Activated T-cell treated with anti-CD3 and anti-CD28 coated beads for 48 hours (primary cell): ENCODE results near the gene CYB561D1.
A peak's percentile ranks its signal among the peaks of the same experiment; 100 is the strongest.

ENCODE experiments used
- DNase-seq: peaks from one replicate; pipeline ENCODE4 v3.0.0-alpha.2; 2020; ENCODE audit warnings: low read depth

Gene CYB561D1

GRCh38 chr1:109481646-109482045 lies 12.2 kb upstream of the CYB561D1 start:
- no peak for DNase-seq

DNA sequence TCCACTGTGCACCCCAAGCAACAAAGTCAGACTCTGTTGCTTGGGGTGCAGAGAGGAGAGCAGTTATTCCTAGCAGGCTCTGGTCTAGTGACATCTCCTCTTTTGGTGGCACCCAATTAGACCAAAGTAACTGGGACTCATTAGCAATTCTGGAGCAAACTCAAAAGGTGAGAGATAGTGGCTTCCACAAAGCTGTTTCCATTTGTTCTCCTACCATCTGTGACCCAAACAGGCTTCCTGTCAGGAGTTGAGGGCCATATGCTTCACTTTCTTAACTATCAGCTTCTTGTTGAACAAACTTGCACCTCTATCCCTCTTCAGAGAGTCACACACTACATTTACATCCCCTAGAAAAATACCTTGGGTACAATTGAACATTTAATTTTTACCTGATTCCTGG lies 11.7 kb upstream of the CYB561D1 start:
- DNase-seq, result no peak

DNA sequence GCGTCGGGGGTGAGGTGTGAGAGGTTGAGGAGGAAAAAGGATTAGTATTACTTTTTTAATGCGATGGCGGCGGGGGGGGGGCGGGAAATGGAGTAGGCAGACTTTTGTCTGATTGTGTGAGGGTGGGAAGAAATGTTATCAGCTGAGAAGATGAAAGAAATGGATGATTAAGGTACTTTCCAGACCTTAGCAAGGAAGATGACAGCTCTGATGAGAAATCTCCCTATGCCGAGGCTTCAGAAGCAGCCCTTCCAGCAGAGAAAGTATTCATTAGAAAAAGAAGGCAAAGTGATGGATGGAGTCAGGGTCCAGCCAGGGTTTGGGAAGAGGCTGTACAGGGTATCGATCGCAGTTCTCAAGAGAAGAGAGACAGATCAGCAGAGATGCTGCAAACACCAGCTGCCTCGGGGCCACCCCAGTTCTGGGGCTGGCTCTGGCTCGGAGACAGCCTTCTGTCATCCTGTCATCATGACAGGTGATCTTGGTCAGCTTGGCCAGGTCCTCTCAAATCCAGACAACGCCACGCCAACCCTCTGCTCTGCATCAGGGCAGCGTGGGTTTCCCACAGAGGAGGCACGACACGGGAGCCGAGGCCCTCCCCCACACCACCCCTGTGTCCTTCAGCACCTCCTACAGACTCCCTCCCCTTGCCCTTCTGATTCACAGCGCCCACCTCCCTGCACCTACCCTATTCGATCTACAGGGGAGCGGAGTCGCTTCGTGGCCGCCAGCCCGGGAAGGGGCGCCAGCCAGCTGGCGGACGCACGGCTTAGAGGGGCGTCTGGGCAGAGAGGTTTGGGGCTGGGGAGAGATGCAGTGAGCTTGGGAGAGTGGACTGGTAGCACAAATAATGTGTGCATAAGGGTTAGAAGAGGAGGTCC lies 10.9 kb upstream of the CYB561D1 start:
- DNase-seq, result no peak

- DNase-seq, result peak; percentile 94
These were observed 10.0 kb upstream of the CYB561D1 start, which contains the start of gene ATXN7L2 for GRCh38 chr1:109483672-109484518. ATXN7L2 (plus strand) TSS chr1:109483905; CDS start chr1:109483954, 49 bp downstream.

DNA sequence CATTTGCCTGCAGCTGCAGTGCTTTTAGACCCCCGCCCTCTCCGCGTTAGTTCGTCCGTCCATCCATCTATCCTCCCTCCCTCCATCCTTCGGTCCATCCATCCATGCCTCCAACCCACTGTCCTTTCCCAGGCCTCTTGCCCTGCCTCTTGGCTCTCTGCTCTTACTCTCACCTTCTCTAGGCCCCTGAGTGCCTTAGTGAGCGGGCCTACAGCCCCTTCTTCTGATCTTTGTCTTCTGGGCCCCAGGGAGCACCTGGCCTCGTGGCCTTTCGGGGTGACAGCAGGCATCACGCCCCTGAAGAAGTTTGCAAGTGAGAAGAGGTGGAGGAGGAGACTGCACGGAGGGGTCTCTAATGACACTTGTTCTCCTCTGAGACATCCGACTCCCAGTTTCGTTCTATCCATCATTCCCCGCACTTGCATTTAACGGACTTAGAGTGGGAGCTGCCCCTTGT lies 9.3 kb upstream of the CYB561D1 start:
- no peak for DNase-seq

GRCh38 chr1:109485001-109485400 lies 8.9 kb upstream of the CYB561D1 start:
- DNase-seq, result no peak

GRCh38 chr1:109487261-109487660 lies 6.6 kb upstream of the CYB561D1 start:
- DNase-seq, result no peak

GRCh38 chr1:109488201-109488600 lies 5.7 kb upstream of the CYB561D1 start:
- no peak for DNase-seq

GRCh38 chr1:109488696-109489095 lies 5.2 kb upstream of the CYB561D1 start:
- no peak for DNase-seq

DNA sequence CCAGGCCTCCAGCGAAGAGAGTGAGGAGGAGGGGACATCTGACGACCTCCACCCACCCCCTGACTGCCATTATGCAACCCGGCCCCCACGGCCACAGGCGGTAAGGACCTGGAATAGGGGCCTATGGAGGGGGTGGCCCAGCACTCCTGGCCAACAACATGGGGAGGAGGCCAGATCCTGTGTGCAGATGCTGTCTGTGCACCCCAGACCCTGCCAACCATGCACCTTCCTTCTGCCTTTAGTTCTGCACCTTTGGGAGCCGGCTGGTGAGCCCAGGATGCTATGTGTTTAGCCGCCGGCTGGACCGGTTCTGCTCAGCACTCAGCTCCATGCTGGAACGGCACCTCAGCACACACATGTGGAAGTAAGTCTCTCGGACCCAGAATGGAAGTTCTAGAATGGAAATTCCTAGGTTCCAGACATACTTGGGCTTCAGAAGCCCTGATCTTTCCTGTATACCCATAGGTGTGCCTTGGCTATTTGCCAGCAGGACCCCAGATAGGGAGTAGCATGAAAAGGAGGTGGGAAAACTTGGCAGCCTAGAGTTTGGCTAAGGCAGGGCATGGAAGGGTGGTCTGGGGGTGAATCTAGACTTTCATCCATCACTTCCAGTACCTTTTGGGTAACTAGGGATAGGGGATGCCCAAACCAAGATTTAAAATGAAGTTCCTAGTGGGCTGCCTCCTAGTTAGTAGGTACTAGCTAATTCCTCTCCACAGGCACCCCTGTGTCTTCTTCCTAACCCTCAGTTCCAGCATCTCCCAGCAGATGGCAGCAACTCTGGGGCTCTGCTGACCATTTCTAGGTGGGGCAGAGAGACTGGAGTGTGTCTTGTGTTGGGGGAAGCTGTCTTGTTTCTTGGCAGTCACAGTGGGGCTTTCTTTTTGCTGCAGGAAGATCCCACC lies 3.6 kb upstream of the CYB561D1 start:
- peak; percentile 57 for DNase-seq

DNA sequence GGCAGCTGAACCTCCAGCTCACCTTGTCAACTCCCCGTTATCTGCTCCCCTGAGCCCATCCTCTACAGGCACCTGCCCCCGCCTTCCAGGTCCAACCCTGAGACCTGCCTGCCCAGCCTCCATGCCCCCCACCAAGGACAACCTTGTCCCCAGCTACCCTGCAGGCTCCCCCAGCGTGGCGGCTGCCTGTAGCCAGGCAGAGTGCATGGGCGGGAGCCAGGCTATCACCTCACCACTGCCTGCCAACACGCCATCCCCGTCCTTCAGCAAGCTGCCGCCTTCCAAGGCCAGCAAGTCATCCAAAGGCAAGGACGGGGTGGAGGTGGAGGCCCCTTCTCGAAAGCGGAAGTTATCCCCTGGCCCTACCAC lies 3.0 kb upstream of the CYB561D1 start:
- no peak for DNase-seq

DNA sequence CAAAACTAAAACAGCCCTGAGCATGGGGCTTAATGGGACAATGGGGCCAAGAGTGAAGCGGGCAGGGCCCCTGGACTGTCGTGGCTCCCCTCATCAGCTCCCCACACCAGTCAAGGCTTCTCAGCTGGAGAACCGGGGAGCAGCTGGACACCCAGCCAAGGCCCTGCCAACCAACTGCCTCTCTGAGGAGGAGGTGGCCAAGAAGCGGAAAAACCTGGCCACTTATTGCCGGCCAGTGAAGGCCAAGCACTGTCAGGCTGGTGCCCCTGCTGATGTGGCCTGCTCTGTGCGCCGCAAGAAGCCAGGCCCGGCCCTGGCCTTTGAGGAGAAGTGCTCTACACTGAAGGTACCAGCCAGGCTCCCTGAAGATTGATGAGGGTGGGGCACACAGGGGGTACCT lies 2.5 kb upstream of the CYB561D1 start:
- DNase-seq, result no peak

- DNase-seq, result no peak
These were observed 1.1 kb upstream of the CYB561D1 start for GRCh38 chr1:109492779-109493178.

DNA sequence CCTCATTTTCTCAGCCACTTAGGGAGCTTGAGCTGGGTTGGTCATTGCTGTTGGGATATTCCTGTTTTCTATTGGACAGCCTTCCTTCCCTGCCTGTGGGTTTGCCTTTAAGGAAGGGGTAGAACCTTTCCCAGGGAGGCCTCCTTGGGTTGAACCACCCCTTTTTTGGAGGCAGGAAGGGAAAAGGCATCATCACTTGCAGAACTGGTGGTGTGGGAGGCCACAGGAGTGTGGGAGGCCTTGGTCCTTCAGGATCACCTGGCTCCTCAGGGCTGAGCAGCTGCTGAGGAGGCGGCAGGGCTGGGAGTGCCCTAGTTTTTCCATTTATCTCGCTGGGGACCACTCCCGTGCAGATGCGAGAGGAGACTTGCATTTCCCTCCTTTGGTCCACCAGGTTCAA lies 667 bp upstream of the CYB561D1 start:
- no peak for DNase-seq

DNA sequence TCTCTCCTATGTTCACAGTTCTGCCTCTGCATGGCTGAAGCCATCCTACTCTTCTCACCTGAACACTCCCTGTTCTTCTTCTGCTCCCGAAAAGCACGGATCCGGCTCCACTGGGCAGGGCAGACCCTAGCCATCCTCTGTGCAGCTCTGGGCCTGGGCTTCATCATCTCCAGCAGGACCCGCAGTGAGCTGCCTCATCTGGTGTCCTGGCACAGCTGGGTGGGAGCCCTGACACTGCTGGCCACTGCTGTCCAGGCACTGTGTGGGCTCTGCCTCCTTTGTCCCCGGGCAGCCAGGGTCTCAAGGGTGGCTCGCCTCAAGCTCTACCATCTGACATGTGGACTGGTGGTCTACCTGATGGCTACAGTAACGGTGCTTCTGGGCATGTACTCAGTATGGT lies 1.8 kb downstream of the CYB561D1 start:
- DNase-seq, result no peak

- DNase-seq, result no peak
These were observed 3.7 kb downstream of the CYB561D1 start for GRCh38 chr1:109497449-109498160.

- DNase-seq, result no peak
These were observed 4.4 kb downstream of the CYB561D1 start for GRCh38 chr1:109498161-109498801.

DNA sequence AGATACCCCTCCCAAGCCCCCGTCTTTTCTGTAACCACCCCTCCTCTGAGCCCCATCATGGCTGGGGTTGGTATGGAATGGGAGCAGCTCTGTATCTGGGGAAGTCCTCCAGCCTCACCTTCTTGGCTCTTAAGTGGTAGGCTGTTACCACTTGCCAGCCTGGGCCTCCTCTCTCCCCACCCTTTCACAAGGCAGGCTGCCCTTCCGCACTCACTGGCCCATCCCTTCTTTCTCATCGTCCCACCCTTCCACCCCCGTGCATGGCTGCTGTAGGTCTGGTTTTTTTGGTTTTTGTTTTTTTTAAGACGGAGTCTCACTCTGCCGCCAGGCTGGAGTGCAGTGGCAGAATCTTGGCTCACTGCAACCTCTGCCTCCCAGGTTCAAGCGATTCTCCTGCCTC lies 5.2 kb downstream of the CYB561D1 start:
- DNase-seq, result no peak

DNA sequence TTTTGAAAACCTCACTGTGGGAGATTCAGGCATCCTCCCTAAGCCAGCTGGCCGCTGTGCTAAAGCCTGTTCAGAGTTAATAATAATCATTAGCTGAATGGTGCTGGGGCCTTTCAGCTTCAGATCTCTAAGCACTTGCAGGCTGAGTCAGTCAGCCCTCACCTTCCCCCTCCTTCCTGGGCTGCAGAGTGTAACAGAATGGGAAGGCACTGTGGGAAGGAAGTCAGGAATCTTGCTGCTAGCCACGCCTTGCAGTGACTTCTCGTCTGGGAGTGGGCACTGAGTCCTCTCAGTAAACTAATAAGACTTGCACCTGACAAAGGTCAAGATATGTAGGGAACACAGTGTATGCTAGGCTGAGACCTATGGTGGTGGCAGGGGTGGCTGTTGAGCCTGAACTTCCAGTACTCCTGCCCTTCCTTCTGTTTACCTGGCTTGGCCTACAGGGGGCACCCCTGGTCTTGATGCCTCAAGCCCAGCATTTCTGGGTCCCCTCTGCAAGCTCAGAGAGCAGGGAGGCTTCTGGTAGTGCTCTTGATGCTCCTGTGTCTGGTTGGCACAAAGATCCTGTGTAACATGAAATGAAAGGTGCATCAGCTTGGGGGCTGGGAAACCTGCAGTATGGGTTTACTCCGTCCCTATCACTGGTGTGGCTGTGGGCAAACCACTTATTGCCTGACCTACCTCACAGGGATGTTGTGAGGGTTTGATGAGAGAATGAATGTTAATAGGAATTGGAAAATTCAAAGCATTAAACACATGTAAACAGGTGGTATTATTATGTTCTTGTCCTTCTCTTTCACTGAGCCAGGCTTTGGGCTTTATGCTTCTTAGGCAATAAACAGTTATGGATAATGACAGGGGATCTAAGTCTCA lies 6.0 kb downstream of the CYB561D1 start:
- DNase-seq, result peak; percentile 51

GRCh38 chr1:109500941-109501381 lies 7.1 kb downstream of the CYB561D1 start:
- DNase-seq, result no peak
